K562 (cell line): ENCODE data around the gene GPR142. TPM values are rescaled to one million over a fixed set of nuclear protein-coding genes. Genes with fewer than 3 reads are reported as not detected.

Experiments
- ATAC-seq: fragments of 200-7000 bp; cut with Tn5 transposase; 3 replicates; pipeline ENCODE4 v1.9.1; 2020; ENCODE audit warnings: moderate library complexity
- BruUV-seq: library from RNA; stranded (reverse); fragments of 400-500 nt; replicated peaks from 2 replicates; lab custom pipeline; 2021; lab: Mats Ljungman, UMichigan
- CTCF ChIA-PET: fragments of 300-600 bp; formaldehyde crosslinking; extraction: SDS; loops from one replicate; lab custom pipeline; 2021; ENCODE audit warnings: low intra/inter-chr PET ratio; lab: Yijun Ruan, JAX
- POLR2A ChIA-PET: fragments of 300-600, 350-650 bp; sonication (Branson Sonifier 250); formaldehyde crosslinking; extraction: SDS; loops from one replicate; lab custom pipeline; 2021; ENCODE audit warnings: antibody characterized with exemption, inconsistent platforms; lab: Yijun Ruan, JAX
- DNase-seq, 4 experiments: peaks; one replicate each; pipeline versions ENCODE4 v3.0.0 to v3.0.0-alpha.2; 2011 to 2018; ENCODE audit warnings: low spot score in 3 of 4, mixed read lengths in 3 of 4; ENCODE audit errors: extremely low read depth in 1 of 4
- FAIRE-seq: peaks from 2 replicates; lab custom pipeline; 2011; peaks lifted over from hg19 to GRCh38; lab: Jason Lieb, UNC
- H2AFZ ChIP-seq: 2 replicates; pipeline ENCODE4 v1.6.0; 2011; ENCODE audit warnings: low read depth, low read length, control low read depth, inconsistent platforms
- H3K27ac ChIP-seq: fragments of 200-600 bp; 3 replicates; pipeline ENCODE4 v1.8.0; 2011; ENCODE audit warnings: low read depth, mild to moderate bottlenecking, control low read depth, inconsistent platforms, low read length, moderate library complexity, mixed read lengths; ENCODE audit errors: extremely low read depth
- H3K27me3 ChIP-seq, 2 experiments: fragments of 300-600 bp in 1 of 2; 2 replicates in 1 of 2; 3 replicates in 1 of 2; pipeline versions ENCODE4 v1.6.0 to v1.8.0; 2011; ENCODE audit warnings: inconsistent platforms in 2 of 2, low read length in 2 of 2, mild to moderate bottlenecking in 1 of 2, mixed read lengths in 1 of 2, moderate library complexity in 1 of 2; ENCODE audit not compliant: control insufficient read depth in 2 of 2, insufficient read depth in 2 of 2
- H3K36me3 ChIP-seq: fragments of 300-600 bp; 3 replicates; pipeline ENCODE4 v1.8.0; 2011; ENCODE audit warnings: mild to moderate bottlenecking, low read length, inconsistent platforms; ENCODE audit not compliant: control insufficient read depth, insufficient read depth
- H3K4me1 ChIP-seq, 2 experiments: fragments of 200-600 bp in 1 of 2; replicated peaks in 1 of 2; 2 replicates in 1 of 2; 3 replicates in 1 of 2; pipeline versions ENCODE4 v1.5.1 to v1.8.0; 2011; ENCODE audit warnings: inconsistent platforms in 2 of 2, low read length in 2 of 2, mild to moderate bottlenecking in 1 of 2, mixed read lengths in 1 of 2, moderate library complexity in 1 of 2; ENCODE audit not compliant: control insufficient read depth in 2 of 2, insufficient read depth in 2 of 2
- H3K4me2 ChIP-seq: 2 replicates; pipeline ENCODE4 v1.6.1; 2011; ENCODE audit warnings: low read length, control low read depth, inconsistent platforms, mixed read lengths; ENCODE audit not compliant: insufficient read depth
- H3K4me3 ChIP-seq: fragments of 200-600 bp; sonication (generic), shearing (Covaris generic); 2 replicates; pipeline ENCODE4 v1.5.1; 2016; ENCODE audit warnings: control low read depth, inconsistent platforms
- H3K79me2 ChIP-seq: fragments of 200-600 bp; 3 replicates; pipeline ENCODE4 v1.8.0; 2011; ENCODE audit warnings: low read length, inconsistent platforms; ENCODE audit not compliant: control insufficient read depth, insufficient read depth
- H3K9ac ChIP-seq, 2 experiments: 2 replicates each; pipeline versions ENCODE4 v1.6.0 to v1.6.1; 2011; ENCODE audit warnings: low read depth in 2 of 2, low read length in 2 of 2, control low read depth in 1 of 2, inconsistent platforms in 1 of 2, mild to moderate bottlenecking in 1 of 2, mixed read lengths in 1 of 2; ENCODE audit not compliant: insufficient read depth in 1 of 2
- H3K9me1 ChIP-seq: one replicate; pipeline ENCODE4 v1.6.0; 2011; ENCODE audit warnings: inconsistent platforms, mild to moderate bottlenecking, low read length, moderate library complexity; ENCODE audit not compliant: control insufficient read depth, insufficient read depth
- H3K9me3 ChIP-seq: replicated peaks from 2 replicates; pipeline ENCODE4 v1.5.1; 2011; ENCODE audit warnings: low read depth, low read length, inconsistent platforms; ENCODE audit not compliant: control insufficient read depth, insufficient read depth
- H4K20me1 ChIP-seq: replicated peaks from 2 replicates; pipeline ENCODE4 v1.6.1; 2011; ENCODE audit warnings: low read length, inconsistent platforms, mixed read lengths; ENCODE audit not compliant: control insufficient read depth, insufficient read depth
- ESRRB ChIP-seq: fragments of 250-450 bp; sonication (Bioruptor Pico); IDR thresholded peaks from 2 replicates; pipeline ENCODE4 v1.5.0; 2020; ENCODE audit warnings: mild to moderate bottlenecking, moderate library complexity, borderline replicate concordance
- SMARCA4 ChIP-seq: fragments of 450-650 bp; IDR thresholded peaks from 2 replicates; pipeline ENCODE4 v1.6.1; 2016
- SMARCB1 ChIP-seq: IDR thresholded peaks from 2 replicates; pipeline ENCODE4 v1.6.1; 2011; ENCODE audit warnings: improper control_type of control experiment, low read depth; ENCODE audit not compliant: insufficient read length
- ZNF436 ChIP-seq: fragments of 250-450, 450-650 bp; sonication (Bioruptor Pico); formaldehyde crosslinking; IDR thresholded peaks from 2 replicates; pipeline ENCODE4 v1.7.0; 2020; ENCODE audit warnings: mild to moderate bottlenecking
- WGBS: fragments of 100-300 bp; shearing (Covaris generic); methylation state at CpG from one replicate; pipeline ENCODE4 v1.1.6; 2016; ENCODE audit warnings: low coverage, mixed read lengths; ENCODE audit not compliant: insufficient coverage; ENCODE audit errors: missing lambda C conversion rate; 5-methylcytosine and 5-hydroxymethylcytosine counted together
- in situ Hi-C: fragments of 300-500 bp; cut with MboI; formaldehyde crosslinking; loops from 4 replicates; pipeline ENCODE4 v1.15.0; 2018; ENCODE audit warnings: inconsistent platforms, mixed read lengths
- intact Hi-C: fragments of 100-400 bp; cut with micrococcal nuclease; formaldehyde crosslinking; loops from 2 replicates; pipeline ENCODE4 v1.14.2; 2022
- polyA plus RNA-seq, 8 experiments: library from polyadenylated mRNA; depleted of rRNA in 4 of 8; stranded (reverse) in 5 of 8; unstranded in 3 of 8; fragments of >200 nt; fragmentation: Nextera tagmentation in 2 of 8; fragmentation: Illumina TruSeq in 1 of 8; extraction: Ambion mirVana in 2 of 8; extraction: Trizol in 1 of 8; gene quantifications; 2 replicates each; pipeline versions ENCODE4 v1.2.1 to v1.2.3, GENCODE V29; 2011 to 2014; ENCODE audit warnings: inconsistent platforms in 1 of 8, missing spikeins in 1 of 8
- total RNA-seq, 7 experiments: library from RNA; depleted of rRNA in 6 of 7; stranded (reverse); fragments of >200 nt in 6 of 7; fragmentation: Illumina TruSeq in 2 of 7; extraction: Trizol in 2 of 7; gene quantifications; 2 replicates each; pipeline versions ENCODE4 v1.2.1 to v1.2.3, GENCODE V29; 2011 to 2021; ENCODE audit warnings: low replicate concordance in 1 of 7
- TF ChIP-seq, protein P1 (sequence below): fragments of 250-450 bp; sonication (Bioruptor Pico); IDR thresholded peaks from 2 replicates; pipeline ENCODE4 v1.5.0; 2021
- TF ChIP-seq, protein P2 (sequence below): sonication (generic); formaldehyde crosslinking; IDR thresholded peaks from 2 replicates; pipeline ENCODE4 v1.8.0; 2022; ENCODE audit warnings: missing genetic modification reagents, mild to moderate bottlenecking, moderate library complexity, borderline replicate concordance
- TF ChIP-seq, protein P3 (sequence below): fragments of 200-800 bp; sonication (Bioruptor generic); IDR thresholded peaks from 2 replicates; pipeline ENCODE4 v1.6.1; 2017; ENCODE audit warnings: missing genetic modification characterization, missing compliant biosample characterization
- TF ChIP-seq, protein P4 (sequence below): sonication (generic); formaldehyde crosslinking; IDR thresholded peaks from 2 replicates; pipeline ENCODE4 v1.8.0; 2023; ENCODE audit warnings: missing genetic modification reagents, mild to moderate bottlenecking, borderline replicate concordance
- TF ChIP-seq, protein P5 (sequence below): fragments of 450-650 bp; formaldehyde crosslinking; IDR thresholded peaks from 2 replicates; pipeline ENCODE4 v1.4.0; 2020; ENCODE audit warnings: mild to moderate bottlenecking, moderate library complexity

GPR142 gene
- total and polyA plus RNA-seq, 9 of the 15 experiments (the other 6 are each of a cell fraction or from before 2014, with no cell fraction given): not detected

DNA sequence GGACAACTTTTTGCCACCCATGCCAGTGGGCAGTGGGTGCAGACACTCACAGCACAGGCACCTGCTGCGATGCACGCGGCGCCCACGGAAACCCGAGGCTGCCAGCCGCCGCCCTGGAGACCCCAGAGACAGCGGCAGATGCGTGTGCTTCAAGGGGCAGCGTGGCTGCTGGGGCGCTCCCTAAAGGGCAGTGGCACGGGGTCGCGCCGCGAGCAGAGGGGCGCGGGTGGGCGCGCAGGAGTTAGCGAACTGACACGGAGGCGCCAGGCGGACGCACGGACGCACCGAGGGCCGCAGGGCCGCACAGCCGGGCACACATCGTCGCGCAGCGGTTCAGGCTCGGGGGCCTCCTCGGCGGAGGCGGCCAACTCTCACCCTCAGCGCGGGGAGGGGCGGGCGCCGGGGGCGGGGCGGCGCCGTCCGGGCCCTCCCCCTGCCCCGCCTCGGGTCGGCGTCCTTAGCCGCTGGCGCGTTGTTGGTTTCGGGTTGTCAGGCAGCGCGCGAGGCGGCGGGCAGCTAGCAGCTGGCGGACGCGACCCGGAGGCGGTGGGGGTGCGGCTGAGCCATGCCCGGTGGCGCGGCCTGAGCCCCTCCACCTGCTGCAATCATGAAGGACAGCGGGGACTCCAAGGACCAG, 41.4 kb upstream of the GPR142 start, which contains the start of gene KIF19:
TSS of gene KIF19 (plus strand) at position 484 of the 637 bp plus-strand sequence. CDS start at position 608, 124 bp downstream.
- H3K9me1 ChIP-seq: no peaks in the 10 kb centered on the region
- H3K27ac ChIP-seq: no peak within 1 kb of the TSS
- peak within 1 kb of the TSS in 1 of 2 experiments; percentile 79; a peak in 1 of 4 replicates for H3K9ac ChIP-seq
- H3K4me3 ChIP-seq: no peak within 1 kb of the TSS
- in situ Hi-C loops (no loop called here), intact Hi-C loops (no loop called here)
- POLR2A ChIA-PET: no interaction called here
- H3K36me3 ChIP-seq: no peaks in the 10 kb centered on the region
- CTCF ChIA-PET: no interaction called here
- peaks cover 25 to 40% of the 10 kb centered on the region in 2 experiments for H3K27me3 ChIP-seq
- H3K4me2 ChIP-seq: peak within 1 kb of the TSS; percentile 46; the same call in 1 of the 2 replicates
- peak; percentile 44 to 94 (median 88) for DNase-seq
- H3K4me1 ChIP-seq: peaks cover 0 to 23% of the 10 kb centered on the region in 2 experiments; a peak in 3 of 5 replicates
- 43% methylated on average over 62 of the region's 73 CpGs for WGBS
- peak within 1 kb of the TSS; percentile 56 for H2AFZ ChIP-seq
- FAIRE-seq: no peak
- 0 out of 2 replicates have a peak, but pooled peaks cover 2% of the 10 kb centered on the region for H3K9me3 ChIP-seq
- no peaks in the 10 kb centered on the region; the same call in 1 of the 2 replicates for H4K20me1 ChIP-seq
- no TSS peak for BruUV-seq
- H3K79me2 ChIP-seq: no peaks in the 10 kb centered on the region
- ATAC-seq: peak; percentile 95
- TF ChIP-seq, protein P1, sequence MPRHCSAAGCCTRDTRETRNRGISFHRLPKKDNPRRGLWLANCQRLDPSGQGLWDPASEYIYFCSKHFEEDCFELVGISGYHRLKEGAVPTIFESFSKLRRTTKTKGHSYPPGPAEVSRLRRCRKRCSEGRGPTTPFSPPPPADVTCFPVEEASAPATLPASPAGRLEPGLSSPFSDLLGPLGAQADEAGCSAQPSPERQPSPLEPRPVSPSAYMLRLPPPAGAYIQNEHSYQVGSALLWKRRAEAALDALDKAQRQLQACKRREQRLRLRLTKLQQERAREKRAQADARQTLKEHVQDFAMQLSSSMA: no peak
- TF ChIP-seq, protein P2, sequence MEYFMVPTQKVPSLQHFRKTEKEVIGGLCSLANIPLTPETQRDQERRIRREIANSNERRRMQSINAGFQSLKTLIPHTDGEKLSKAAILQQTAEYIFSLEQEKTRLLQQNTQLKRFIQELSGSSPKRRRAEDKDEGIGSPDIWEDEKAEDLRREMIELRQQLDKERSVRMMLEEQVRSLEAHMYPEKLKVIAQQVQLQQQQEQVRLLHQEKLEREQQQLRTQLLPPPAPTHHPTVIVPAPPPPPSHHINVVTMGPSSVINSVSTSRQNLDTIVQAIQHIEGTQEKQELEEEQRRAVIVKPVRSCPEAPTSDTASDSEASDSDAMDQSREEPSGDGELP (CRISPR knock-in tag): peak; percentile 80; the same call in 1 of the 2 replicates
- no peak for TF ChIP-seq SMARCA4
- TF ChIP-seq SMARCB1: no peak
- TF ChIP-seq ZNF436 (CRISPR knock-in tag): peak; percentile 83
- TF ChIP-seq ESRRB (CRISPR knock-in tag): no peak
- TF ChIP-seq, protein P3, sequence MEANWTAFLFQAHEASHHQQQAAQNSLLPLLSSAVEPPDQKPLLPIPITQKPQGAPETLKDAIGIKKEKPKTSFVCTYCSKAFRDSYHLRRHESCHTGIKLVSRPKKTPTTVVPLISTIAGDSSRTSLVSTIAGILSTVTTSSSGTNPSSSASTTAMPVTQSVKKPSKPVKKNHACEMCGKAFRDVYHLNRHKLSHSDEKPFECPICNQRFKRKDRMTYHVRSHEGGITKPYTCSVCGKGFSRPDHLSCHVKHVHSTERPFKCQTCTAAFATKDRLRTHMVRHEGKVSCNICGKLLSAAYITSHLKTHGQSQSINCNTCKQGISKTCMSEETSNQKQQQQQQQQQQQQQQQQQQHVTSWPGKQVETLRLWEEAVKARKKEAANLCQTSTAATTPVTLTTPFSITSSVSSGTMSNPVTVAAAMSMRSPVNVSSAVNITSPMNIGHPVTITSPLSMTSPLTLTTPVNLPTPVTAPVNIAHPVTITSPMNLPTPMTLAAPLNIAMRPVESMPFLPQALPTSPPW (CRISPR knock-in tag): 0 out of 2 replicates have a peak, but pooled peaks have one; percentile 22
- TF ChIP-seq, protein P4, sequence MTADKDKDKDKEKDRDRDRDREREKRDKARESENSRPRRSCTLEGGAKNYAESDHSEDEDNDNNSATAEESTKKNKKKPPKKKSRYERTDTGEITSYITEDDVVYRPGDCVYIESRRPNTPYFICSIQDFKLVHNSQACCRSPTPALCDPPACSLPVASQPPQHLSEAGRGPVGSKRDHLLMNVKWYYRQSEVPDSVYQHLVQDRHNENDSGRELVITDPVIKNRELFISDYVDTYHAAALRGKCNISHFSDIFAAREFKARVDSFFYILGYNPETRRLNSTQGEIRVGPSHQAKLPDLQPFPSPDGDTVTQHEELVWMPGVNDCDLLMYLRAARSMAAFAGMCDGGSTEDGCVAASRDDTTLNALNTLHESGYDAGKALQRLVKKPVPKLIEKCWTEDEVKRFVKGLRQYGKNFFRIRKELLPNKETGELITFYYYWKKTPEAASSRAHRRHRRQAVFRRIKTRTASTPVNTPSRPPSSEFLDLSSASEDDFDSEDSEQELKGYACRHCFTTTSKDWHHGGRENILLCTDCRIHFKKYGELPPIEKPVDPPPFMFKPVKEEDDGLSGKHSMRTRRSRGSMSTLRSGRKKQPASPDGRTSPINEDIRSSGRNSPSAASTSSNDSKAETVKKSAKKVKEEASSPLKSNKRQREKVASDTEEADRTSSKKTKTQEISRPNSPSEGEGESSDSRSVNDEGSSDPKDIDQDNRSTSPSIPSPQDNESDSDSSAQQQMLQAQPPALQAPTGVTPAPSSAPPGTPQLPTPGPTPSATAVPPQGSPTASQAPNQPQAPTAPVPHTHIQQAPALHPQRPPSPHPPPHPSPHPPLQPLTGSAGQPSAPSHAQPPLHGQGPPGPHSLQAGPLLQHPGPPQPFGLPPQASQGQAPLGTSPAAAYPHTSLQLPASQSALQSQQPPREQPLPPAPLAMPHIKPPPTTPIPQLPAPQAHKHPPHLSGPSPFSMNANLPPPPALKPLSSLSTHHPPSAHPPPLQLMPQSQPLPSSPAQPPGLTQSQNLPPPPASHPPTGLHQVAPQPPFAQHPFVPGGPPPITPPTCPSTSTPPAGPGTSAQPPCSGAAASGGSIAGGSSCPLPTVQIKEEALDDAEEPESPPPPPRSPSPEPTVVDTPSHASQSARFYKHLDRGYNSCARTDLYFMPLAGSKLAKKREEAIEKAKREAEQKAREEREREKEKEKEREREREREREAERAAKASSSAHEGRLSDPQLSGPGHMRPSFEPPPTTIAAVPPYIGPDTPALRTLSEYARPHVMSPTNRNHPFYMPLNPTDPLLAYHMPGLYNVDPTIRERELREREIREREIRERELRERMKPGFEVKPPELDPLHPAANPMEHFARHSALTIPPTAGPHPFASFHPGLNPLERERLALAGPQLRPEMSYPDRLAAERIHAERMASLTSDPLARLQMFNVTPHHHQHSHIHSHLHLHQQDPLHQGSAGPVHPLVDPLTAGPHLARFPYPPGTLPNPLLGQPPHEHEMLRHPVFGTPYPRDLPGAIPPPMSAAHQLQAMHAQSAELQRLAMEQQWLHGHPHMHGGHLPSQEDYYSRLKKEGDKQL: 0 out of 2 replicates have a peak, but pooled peaks have one; percentile 56
- TF ChIP-seq, protein P5, sequence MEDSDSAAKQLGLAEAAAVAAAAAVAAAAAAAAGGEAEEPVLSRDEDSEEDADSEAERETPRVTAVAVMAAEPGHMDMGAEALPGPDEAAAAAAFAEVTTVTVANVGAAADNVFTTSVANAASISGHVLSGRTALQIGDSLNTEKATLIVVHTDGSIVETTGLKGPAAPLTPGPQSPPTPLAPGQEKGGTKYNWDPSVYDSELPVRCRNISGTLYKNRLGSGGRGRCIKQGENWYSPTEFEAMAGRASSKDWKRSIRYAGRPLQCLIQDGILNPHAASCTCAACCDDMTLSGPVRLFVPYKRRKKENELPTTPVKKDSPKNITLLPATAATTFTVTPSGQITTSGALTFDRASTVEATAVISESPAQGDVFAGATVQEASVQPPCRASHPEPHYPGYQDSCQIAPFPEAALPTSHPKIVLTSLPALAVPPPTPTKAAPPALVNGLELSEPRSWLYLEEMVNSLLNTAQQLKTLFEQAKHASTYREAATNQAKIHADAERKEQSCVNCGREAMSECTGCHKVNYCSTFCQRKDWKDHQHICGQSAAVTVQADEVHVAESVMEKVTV (CRISPR knock-in tag): no peak
